H9 (cell line): ENCODE data around the gene AMH. TPM values are rescaled to one million over a fixed set of nuclear protein-coding genes. Genes with fewer than 3 reads are reported as not detected.

Experiments used
- DNase-seq: peaks from one replicate; pipeline ENCODE4 v3.0.0-alpha.2; 2017
- H2AFZ ChIP-seq: one replicate; pipeline ENCODE4 v1.6.1; 2013; ENCODE audit warnings: mild to moderate bottlenecking, low read length, control low read depth, moderate library complexity
- H2AK5ac ChIP-seq: 2 replicates; pipeline ENCODE4 v1.6.1; 2013; ENCODE audit warnings: low read length, control low read depth, mixed read lengths; ENCODE audit not compliant: insufficient read length
- H2BK120ac ChIP-seq: one replicate; pipeline ENCODE4 v1.6.1; 2013; ENCODE audit warnings: low read depth, mild to moderate bottlenecking, low read length, control low read depth, inconsistent platforms; ENCODE audit not compliant: poor library complexity, severe bottlenecking
- H2BK12ac ChIP-seq: 2 replicates; pipeline ENCODE4 v1.6.1; 2013; ENCODE audit warnings: low read length, control low read depth, mixed read lengths, low read depth; ENCODE audit not compliant: insufficient read length
- H2BK15ac ChIP-seq: 2 replicates; pipeline ENCODE4 v1.6.1; 2013; ENCODE audit warnings: low read depth, low read length, control low read depth
- H2BK20ac ChIP-seq: one replicate; pipeline ENCODE4 v1.6.1; 2013; ENCODE audit warnings: low read depth, mild to moderate bottlenecking, low read length, control low read depth, inconsistent platforms; ENCODE audit not compliant: poor library complexity, severe bottlenecking
- H2BK5ac ChIP-seq: 2 replicates; pipeline ENCODE4 v1.6.1; 2013; ENCODE audit warnings: low read length, control low read depth, mixed read lengths; ENCODE audit not compliant: insufficient read length
- H3K14ac ChIP-seq: 2 replicates; pipeline ENCODE4 v1.6.1; 2013; ENCODE audit warnings: low read length, control low read depth; ENCODE audit not compliant: insufficient read depth
- H3K18ac ChIP-seq: 2 replicates; pipeline ENCODE4 v1.6.1; 2013; ENCODE audit warnings: low read depth, mild to moderate bottlenecking, mixed read lengths, low read length, control low read depth; ENCODE audit not compliant: insufficient read length
- H3K23ac ChIP-seq: 2 replicates; pipeline ENCODE4 v1.6.1; 2013; ENCODE audit warnings: low read length, control low read depth, mixed read lengths, low read depth; ENCODE audit not compliant: insufficient read length
- H3K23me2 ChIP-seq: 2 replicates; pipeline ENCODE4 v1.6.1; 2013; ENCODE audit warnings: low read depth, mild to moderate bottlenecking, mixed read lengths, low read length, control low read depth; ENCODE audit not compliant: insufficient read length, poor library complexity, severe bottlenecking
- H3K27ac ChIP-seq: 2 replicates; pipeline ENCODE4 v1.5.1; 2013; ENCODE audit warnings: low read length, control low read depth, mixed read lengths, low read depth; ENCODE audit not compliant: insufficient read length
- H3K27me3 ChIP-seq: 2 replicates; pipeline ENCODE4 v1.6.1; 2013; ENCODE audit warnings: low read length, control low read depth, inconsistent platforms; ENCODE audit not compliant: insufficient read depth
- H3K4ac ChIP-seq: 2 replicates; pipeline ENCODE4 v1.6.1; 2013; ENCODE audit warnings: low read depth, mild to moderate bottlenecking, control low read depth, inconsistent platforms, low read length, moderate library complexity
- H3K4me1 ChIP-seq: 2 replicates; pipeline ENCODE4 v1.6.1; 2013; ENCODE audit warnings: low read length, control low read depth, inconsistent platforms; ENCODE audit not compliant: insufficient read depth
- H3K4me2 ChIP-seq: 2 replicates; pipeline ENCODE4 v1.6.1; 2013; ENCODE audit warnings: low read length, control low read depth, mixed read lengths; ENCODE audit not compliant: insufficient read length, insufficient read depth
- H3K56ac ChIP-seq: 2 replicates; pipeline ENCODE4 v1.6.1; 2013; ENCODE audit warnings: low read depth, mild to moderate bottlenecking, mixed read lengths, low read length, control low read depth; ENCODE audit not compliant: insufficient read length
- H3K79me1 ChIP-seq: 2 replicates; pipeline ENCODE4 v1.6.1; 2013; ENCODE audit warnings: low read depth, mild to moderate bottlenecking, moderate library complexity, low read length, control low read depth, inconsistent platforms; ENCODE audit not compliant: insufficient read depth, poor library complexity, severe bottlenecking
- H3K79me2 ChIP-seq: 2 replicates; pipeline ENCODE4 v1.6.1; 2013; ENCODE audit warnings: low read length, control low read depth, inconsistent platforms; ENCODE audit not compliant: insufficient read depth
- H3K9ac ChIP-seq: 2 replicates; pipeline ENCODE4 v1.6.1; 2013; ENCODE audit warnings: low read length, control low read depth, mixed read lengths; ENCODE audit not compliant: insufficient read length; ENCODE audit errors: extremely low read depth
- H3K9me3 ChIP-seq: one replicate; pipeline ENCODE4 v1.6.1; 2013; ENCODE audit warnings: low read depth, low read length, inconsistent platforms; ENCODE audit not compliant: control insufficient read depth
- H3T11ph ChIP-seq: one replicate; pipeline ENCODE4 v1.6.1; 2013; ENCODE audit warnings: mild to moderate bottlenecking, low read length, control low read depth, inconsistent platforms
- H4K20me1 ChIP-seq: one replicate; pipeline ENCODE4 v1.6.1; 2013; ENCODE audit not compliant: control insufficient read depth, insufficient read length, insufficient read depth
- H4K5ac ChIP-seq: 2 replicates; pipeline ENCODE4 v1.6.1; 2013; ENCODE audit warnings: low read depth, mild to moderate bottlenecking, mixed read lengths, low read length, control low read depth; ENCODE audit not compliant: insufficient read length
- H4K8ac ChIP-seq: replicated peaks from 2 replicates; pipeline ENCODE4 v1.6.1; 2013; ENCODE audit warnings: low read length, control low read depth, mixed read lengths, low read depth; ENCODE audit not compliant: insufficient read length
- H4K91ac ChIP-seq: 2 replicates; pipeline ENCODE4 v1.6.1; 2013; ENCODE audit warnings: low read depth, mild to moderate bottlenecking, moderate library complexity, mixed read lengths, low read length, control low read depth; ENCODE audit not compliant: insufficient read length
- H3K27ac Mint-ChIP-seq, 3 experiments: 2 replicates in 2 of 3; 3 replicates in 1 of 3; pipeline ENCODE4 v1.8.0; 2020 to 2021; ENCODE audit warnings: mixed read lengths in 3 of 3, mild to moderate bottlenecking in 1 of 3, moderate library complexity in 1 of 3
- H3K27me3 Mint-ChIP-seq: 2 replicates; pipeline ENCODE4 v1.8.0; 2021; ENCODE audit warnings: low read depth, mild to moderate bottlenecking, moderate library complexity, mixed read lengths
- H3K36me3 Mint-ChIP-seq, 3 experiments: 2 replicates in 2 of 3; 3 replicates in 1 of 3; pipeline ENCODE4 v1.8.0; 2020 to 2021; ENCODE audit warnings: low read depth in 3 of 3, mixed read lengths in 3 of 3; ENCODE audit not compliant: insufficient read depth in 1 of 3
- H3K4me1 Mint-ChIP-seq, 2 experiments: 2 replicates each; pipeline ENCODE4 v1.8.0; 2020; ENCODE audit warnings: mixed read lengths in 2 of 2
- H3K4me3 Mint-ChIP-seq, 2 experiments: 2 replicates in 1 of 2; 3 replicates in 1 of 2; pipeline ENCODE4 v1.8.0; 2020 to 2021; ENCODE audit warnings: mild to moderate bottlenecking in 2 of 2, mixed read lengths in 2 of 2, moderate library complexity in 1 of 2
- H3K9me3 Mint-ChIP-seq, 2 experiments: 2 replicates in 1 of 2; 3 replicates in 1 of 2; pipeline ENCODE4 v1.8.0; 2020; ENCODE audit warnings: mild to moderate bottlenecking in 2 of 2, mixed read lengths in 2 of 2, moderate library complexity in 1 of 2
- CTCF ChIP-seq: fragments of 200-600 bp; sonication (generic); conservative IDR thresholded peaks from 3 replicates; pipeline ENCODE4 v1.8.0; 2021; ENCODE audit warnings: antibody characterized with exemption, mild to moderate bottlenecking
- WGBS: extraction: QIAGEN DNeasy Blood & Tissue Kit; methylation state at CpG from one replicate; pipeline ENCODE4 v1.1.7; 2013; ENCODE audit warnings: missing lambda C conversion rate, low lambda C conversion rate, mixed read lengths; ENCODE audit not compliant: insufficient read length; ENCODE audit errors: extremely low coverage; 5-methylcytosine and 5-hydroxymethylcytosine counted together
- total RNA-seq: library from RNA; stranded (reverse); gene quantifications from 2 replicates; pipeline ENCODE4 v1.2.1, GENCODE V29; 2021

AMH gene
- total RNA-seq, 1 experiment from 2014 or later: 70.7 TPM

- H3K27me3 ChIP-seq: no peaks in the 10 kb centered on the region
- WGBS: no CpG with 5 or more reads among the region's 21 CpGs
Measured at GRCh38 chr19:2231621-2232221, 17.4 kb upstream of the AMH start.

More at GRCh38 chr19:2231621-2232221, 17.4 kb upstream of the AMH start:
- Mint-ChIP-seq H3K36me3 (peaks cover 6 to 48% (median 35%) of the 10 kb centered on the region in 3 experiments; a peak in 6 of 7 replicates), H3K4me3 (no peak overlapping the region), H3K9me3 (no peaks in the 10 kb centered on the region; a peak in 1 of 5 replicates), H3K27ac (peak overlapping the region in 2 of 3 experiments; percentile 83 to 85; a peak in 3 of 7 replicates), H3K27me3 (no peaks in the 10 kb centered on the region; the same call in 1 of the 2 replicates), H3K4me1 (peaks cover 5 to 9% of the 10 kb centered on the region in 2 experiments)
- H2BK12ac ChIP-seq: no peak overlapping the region
- H3K9ac ChIP-seq: no peak overlapping the region
- no peak overlapping the region for H2AK5ac ChIP-seq
- no peaks in the 10 kb centered on the region for H3K9me3 ChIP-seq
- H2BK20ac ChIP-seq: no peak overlapping the region
- H3K23me2 ChIP-seq: peaks cover 9% of the 10 kb centered on the region
- no peaks in the 10 kb centered on the region for H3K79me1 ChIP-seq
- H3K27ac ChIP-seq: no peak overlapping the region
- no peak overlapping the region for H2AFZ ChIP-seq
- H3K56ac ChIP-seq: no peak overlapping the region
- H2BK5ac ChIP-seq: no peak overlapping the region
- no peaks in the 10 kb centered on the region for H3K4me1 ChIP-seq
- no peaks in the 10 kb centered on the region; the same call in 1 of the 2 replicates for H3K79me2 ChIP-seq
- no peak overlapping the region for H2BK120ac ChIP-seq
- H4K8ac ChIP-seq: no peak overlapping the region
- no peak overlapping the region for H3K4ac ChIP-seq
- no peak overlapping the region for H3K23ac ChIP-seq
- no peak overlapping the region for H4K5ac ChIP-seq
- no peaks in the 10 kb centered on the region for H4K20me1 ChIP-seq
- H3K4me2 ChIP-seq: no peak overlapping the region
- no peak overlapping the region for H3K18ac ChIP-seq
- DNase-seq: peak; percentile 53
- peak; percentile 33; the same call in 2 of the 3 replicates for TF ChIP-seq CTCF
- no peak overlapping the region for H3K14ac ChIP-seq
- no peak overlapping the region for H4K91ac ChIP-seq
- no peak overlapping the region for H3T11ph ChIP-seq
- no peak overlapping the region for H2BK15ac ChIP-seq
